SH-SY5Y (cell line): ENCODE data around the gene EIF4EBP3.

Experiments used
- GATA2 ChIP-seq: IDR thresholded peaks from 2 replicates; pipeline ENCODE4 v1.6.1; 2011; ENCODE audit warnings: mild to moderate bottlenecking, low read depth, low read length
- GATA3 ChIP-seq: IDR thresholded peaks from 2 replicates; pipeline ENCODE4 v1.6.1; 2011; ENCODE audit warnings: low read depth, mild to moderate bottlenecking, low read length, moderate library complexity

The EIF4EBP3 gene

GRCh38 chr5:140549237-140550144 is 2.0 kb downstream of the EIF4EBP3 start:
- no peak for TF ChIP-seq GATA3
- no peak for TF ChIP-seq GATA2

DNA sequence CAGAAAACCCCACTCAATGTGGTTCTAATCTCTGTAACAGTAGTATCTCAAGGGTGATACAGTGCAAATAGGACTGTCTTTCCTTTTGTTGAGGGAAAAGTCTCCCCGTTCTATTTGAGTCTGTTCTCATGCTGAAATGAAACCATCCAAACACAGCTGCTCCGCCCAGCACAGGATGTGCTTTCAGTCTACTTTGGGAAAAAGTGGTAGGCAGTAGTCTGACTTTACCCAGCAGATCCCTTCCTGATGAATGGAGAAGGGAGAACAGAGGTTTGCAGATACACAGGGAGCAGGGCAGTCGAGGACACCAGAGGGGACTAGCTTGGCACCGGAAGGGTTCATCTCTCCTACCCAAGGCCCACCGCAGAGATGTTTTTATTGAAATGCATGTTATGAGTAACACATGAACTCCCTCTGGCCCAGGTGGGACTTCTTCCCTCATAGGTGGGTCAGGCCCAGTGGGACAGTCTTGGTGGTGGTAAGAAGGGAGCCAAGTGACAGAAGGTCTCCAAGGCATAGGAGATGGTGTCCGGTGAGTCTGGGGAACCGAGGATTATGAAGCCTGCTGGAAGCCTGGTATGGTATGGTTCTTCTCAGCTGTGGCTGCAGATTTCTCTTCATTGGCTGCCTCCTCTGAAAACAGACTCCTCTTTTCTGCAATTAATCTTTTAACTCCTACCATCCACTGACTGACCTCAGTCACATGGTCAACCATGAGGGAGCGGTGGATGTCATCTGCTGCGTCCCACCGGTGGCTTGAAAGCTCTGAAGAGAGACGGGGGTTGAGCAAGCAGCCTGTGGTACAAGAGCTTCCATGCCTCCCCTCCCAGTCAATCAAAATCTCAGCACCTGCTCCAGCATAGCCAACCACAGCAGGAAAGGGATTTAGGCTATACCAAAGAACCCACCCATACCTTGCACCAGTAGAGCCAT is 3.0 kb downstream of the EIF4EBP3 start:
- TF ChIP-seq GATA2 (no peak), GATA3 (no peak)

DNA sequence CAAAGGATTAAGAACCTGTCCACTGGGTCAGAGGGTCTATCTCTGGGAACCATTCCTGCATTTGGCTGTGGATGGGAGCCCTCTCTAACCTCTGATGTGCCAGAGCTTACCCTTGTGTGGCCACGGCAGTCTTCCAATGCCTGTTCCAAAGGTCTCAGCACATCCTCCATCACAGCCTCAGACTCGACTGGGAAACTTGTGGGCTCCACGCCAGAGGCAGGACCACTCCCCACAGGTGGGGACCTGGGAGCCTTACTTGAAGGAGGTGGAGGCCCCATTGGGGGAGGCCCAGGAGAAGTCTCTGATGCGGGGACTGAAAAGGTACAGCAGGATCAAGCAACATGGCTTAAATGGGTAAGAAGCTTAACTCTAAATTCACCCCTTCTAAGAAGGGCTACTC is 4.4 kb downstream of the EIF4EBP3 start:
- TF ChIP-seq GATA3 (no peak), GATA2 (no peak)

- no peak for TF ChIP-seq GATA2
- TF ChIP-seq GATA3 = no peak
These were observed 6.2 kb downstream of the EIF4EBP3 start for GRCh38 chr5:140553657-140554056.

DNA sequence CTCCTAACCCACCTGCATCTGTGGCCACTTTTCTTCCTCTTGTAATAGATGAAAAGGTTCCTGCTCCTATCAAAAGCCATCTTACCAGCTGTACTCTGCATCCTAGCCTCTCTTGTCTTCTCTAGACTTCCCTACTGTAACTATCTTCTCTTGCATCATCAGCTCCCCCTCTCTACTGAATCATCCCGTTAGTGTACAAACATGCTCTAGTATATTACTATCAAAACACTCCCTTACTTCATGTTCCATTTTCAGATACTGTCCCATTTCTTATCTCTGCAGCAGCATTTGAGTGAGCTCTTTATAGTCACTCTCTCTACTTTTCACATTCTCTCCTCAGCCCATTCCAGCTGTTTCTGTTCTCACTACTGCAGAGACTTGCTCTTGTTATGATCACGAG is 7.0 kb downstream of the EIF4EBP3 start:
- TF ChIP-seq GATA2 (no peak), GATA3 (no peak)

GRCh38 chr5:140555747-140556312 is 8.4 kb downstream of the EIF4EBP3 start:
- TF ChIP-seq GATA3 (no peak), GATA2 (no peak)

DNA sequence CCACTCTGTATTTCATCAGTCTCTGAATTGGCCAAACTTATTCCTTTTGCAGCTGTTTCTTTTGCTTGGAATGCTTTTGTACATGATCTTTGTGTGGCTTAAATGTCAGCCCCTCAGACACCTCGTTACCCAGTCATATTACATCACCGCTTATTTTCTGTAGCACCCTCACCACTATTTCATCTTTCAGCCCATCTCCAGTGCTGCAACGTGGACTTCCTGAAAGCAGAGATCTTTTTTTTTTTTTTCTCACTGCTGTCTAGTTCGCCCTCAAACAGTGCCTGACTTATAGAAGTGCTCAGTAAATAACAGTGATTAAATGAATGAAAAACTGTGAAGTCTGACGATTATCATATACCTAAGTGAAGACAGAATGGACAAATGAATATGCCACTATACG is 9.0 kb downstream of the EIF4EBP3 start:
- TF ChIP-seq GATA2 (no peak), GATA3 (no peak)

GRCh38 chr5:140557136-140557805 is 9.8 kb downstream of the EIF4EBP3 start, which contains the start of gene SRA1:
SRA1 (minus strand) TSS chr5:140557473; CDS start chr5:140557452, 21 bp downstream.
- no peak for TF ChIP-seq GATA2
- no peak for TF ChIP-seq GATA3

DNA sequence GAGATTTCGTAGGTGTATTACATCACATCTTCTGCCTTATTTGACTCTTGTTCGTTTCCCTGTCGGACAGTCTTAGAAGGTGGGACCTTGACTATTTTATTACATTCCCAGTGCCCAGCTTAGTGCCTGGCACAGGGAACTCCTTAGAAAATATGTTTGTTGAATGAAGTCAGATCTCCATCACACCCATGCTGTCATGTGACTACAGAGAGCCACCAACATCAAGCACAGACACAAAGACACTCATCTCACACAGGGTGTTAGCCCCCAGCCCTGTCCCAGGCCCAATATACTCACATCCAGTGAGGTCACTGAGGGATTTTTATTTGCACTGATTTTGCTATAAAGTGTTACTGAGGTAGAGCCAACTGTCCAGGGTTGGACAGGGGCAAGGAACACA is 10.5 kb downstream of the EIF4EBP3 start:
- TF ChIP-seq GATA3 (no peak), GATA2 (no peak)

GRCh38 chr5:140558542-140558941 is 11.1 kb downstream of the EIF4EBP3 start:
- TF ChIP-seq GATA3 (no peak), GATA2 (no peak)

GRCh38 chr5:140560227-140560626 is 12.8 kb downstream of the EIF4EBP3 start:
- no peak for TF ChIP-seq GATA3
- no peak for TF ChIP-seq GATA2

DNA sequence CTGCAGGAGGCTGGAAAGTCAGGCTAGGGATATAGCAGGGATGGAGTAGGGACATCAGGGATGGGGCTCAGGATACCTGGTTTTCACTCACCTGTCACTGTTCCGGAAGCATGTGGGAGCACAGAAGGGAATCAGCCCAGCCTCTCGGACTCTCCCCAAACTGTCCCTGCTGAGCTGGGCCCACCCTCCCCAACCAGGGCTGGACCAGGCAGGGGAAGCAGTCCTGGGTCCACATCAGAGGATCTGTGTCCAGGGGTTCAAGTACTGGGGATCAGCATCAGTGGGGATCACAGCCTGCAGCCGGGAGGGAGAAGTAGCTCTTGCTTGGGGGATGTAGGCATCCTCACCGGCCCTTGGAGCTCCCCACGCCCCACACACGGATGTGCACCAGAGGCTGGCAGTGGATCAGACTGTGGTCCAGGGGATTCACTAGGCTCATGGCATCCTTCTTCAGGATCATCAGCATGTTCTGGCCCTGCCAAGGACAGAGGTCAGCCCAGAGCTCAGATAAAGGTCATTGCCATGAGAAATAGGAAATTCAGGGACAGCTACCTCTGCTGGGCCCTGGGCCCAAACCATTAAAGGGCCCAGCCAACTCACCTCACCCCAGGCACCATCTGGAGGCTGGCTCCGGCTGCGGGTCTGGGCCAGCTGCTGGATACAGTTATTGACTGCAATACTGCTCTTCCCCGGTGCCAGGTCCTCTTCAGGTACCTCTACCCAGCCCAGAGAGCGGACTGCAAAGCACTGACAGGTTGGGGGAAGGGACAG is 14.5 kb downstream of the EIF4EBP3 start:
- TF ChIP-seq GATA2 = no peak
- no peak for TF ChIP-seq GATA3

DNA sequence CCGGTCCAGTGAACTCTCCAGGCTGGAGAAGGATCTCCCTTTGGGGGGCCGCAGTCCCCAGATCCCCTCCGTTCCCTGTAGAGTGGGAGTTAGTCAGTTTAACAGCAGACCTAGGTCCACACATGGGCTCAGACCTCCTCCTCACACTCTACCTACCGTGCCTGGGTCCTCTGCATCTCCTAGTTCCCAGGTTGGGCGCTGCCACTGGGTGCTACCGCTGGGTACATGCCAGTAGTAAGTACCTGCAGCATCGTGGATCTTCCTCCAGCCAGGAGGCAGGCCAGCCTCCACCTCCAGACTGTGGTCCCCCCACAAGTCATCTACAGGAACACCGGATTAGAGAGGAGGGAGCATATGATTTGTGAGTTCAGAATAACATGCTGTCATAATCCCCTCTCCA is 16.1 kb downstream of the EIF4EBP3 start:
- TF ChIP-seq GATA2 (no peak), GATA3 (no peak)
